IMR-90 (cell line): ENCODE measurements around the gene PSAPL1. TPM values are rescaled to one million over a fixed set of nuclear protein-coding genes. Genes with fewer than 3 reads are reported as not detected.

ENCODE experiments used
- ATAC-seq: fragments of 200-7000 bp; cut with Tn5 transposase; 2 replicates; pipeline ENCODE4 v1.9.1; 2020; ENCODE audit warnings: low read depth, mild to moderate bottlenecking, moderate library complexity
- BruUV-seq: library from RNA; stranded (reverse); fragments of 400-500 nt; replicated peaks from 2 replicates; lab custom pipeline; 2021; lab: Mats Ljungman, UMichigan
- CTCF ChIA-PET: fragments of 300-600 bp; formaldehyde crosslinking; extraction: SDS; loops from one replicate; lab custom pipeline; 2021; ENCODE audit warnings: antibody characterized with exemption; lab: Yijun Ruan, JAX
- POLR2A ChIA-PET: fragments of 300-600 bp; sonication (Branson Sonifier 250); formaldehyde crosslinking; loops from one replicate; lab custom pipeline; 2022; ENCODE audit warnings: antibody characterized with exemption; ENCODE audit not compliant: unreplicated experiment; lab: Charles Lee
- DNase-seq: peaks from one replicate; pipeline ENCODE4 v3.0.0; 2013
- H2AFZ ChIP-seq: replicated peaks from 2 replicates; pipeline ENCODE3; 2013; ENCODE audit warnings: low read length, mild to moderate bottlenecking; ENCODE audit not compliant: poor library complexity
- H2AK5ac ChIP-seq: 2 replicates; pipeline ENCODE4 v1.6.1; 2013; ENCODE audit warnings: low read depth, low read length, inconsistent platforms
- H2AK9ac ChIP-seq: replicated peaks from 2 replicates; pipeline ENCODE3; 2013; ENCODE audit warnings: mild to moderate bottlenecking, low read depth, low read length, moderate library complexity; ENCODE audit not compliant: poor library complexity
- H2BK120ac ChIP-seq: 2 replicates; pipeline ENCODE4 v1.6.1; 2013; ENCODE audit warnings: low read depth, low read length, inconsistent platforms
- H2BK15ac ChIP-seq: 3 replicates; pipeline ENCODE4 v1.6.1; 2013; ENCODE audit warnings: low read depth, low read length, inconsistent platforms
- H2BK20ac ChIP-seq: 2 replicates; pipeline ENCODE4 v1.6.1; 2013; ENCODE audit warnings: low read depth, mild to moderate bottlenecking, inconsistent platforms, low read length, moderate library complexity
- H2BK5ac ChIP-seq: 2 replicates; pipeline ENCODE4 v1.6.1; 2013; ENCODE audit warnings: mild to moderate bottlenecking, low read depth, low read length, inconsistent platforms; ENCODE audit not compliant: poor library complexity, severe bottlenecking
- H3K14ac ChIP-seq: replicated peaks from 2 replicates; pipeline ENCODE4 v1.6.1; 2013; ENCODE audit warnings: low read depth, low read length, inconsistent platforms
- H3K18ac ChIP-seq: 2 replicates; pipeline ENCODE4 v1.6.1; 2013; ENCODE audit warnings: low read depth, low read length, control low read depth
- H3K23ac ChIP-seq: 2 replicates; pipeline ENCODE4 v1.6.1; 2013; ENCODE audit warnings: low read depth, low read length, inconsistent platforms
- H3K27ac ChIP-seq: 2 replicates; pipeline ENCODE4 v1.5.1; 2013; ENCODE audit warnings: mild to moderate bottlenecking, control low read depth, low read length; ENCODE audit not compliant: insufficient read depth
- H3K27me3 ChIP-seq: 2 replicates; pipeline ENCODE4 v1.6.1; 2013; ENCODE audit warnings: low read length; ENCODE audit not compliant: control insufficient read depth, insufficient read depth
- H3K36me3 ChIP-seq: 2 replicates; pipeline ENCODE4 v1.6.1; 2013; ENCODE audit warnings: low read length, mixed read lengths; ENCODE audit not compliant: control insufficient read depth, insufficient read depth
- H3K4ac ChIP-seq: 2 replicates; pipeline ENCODE4 v1.6.1; 2013; ENCODE audit warnings: low read depth, low read length, inconsistent platforms
- H3K4me1 ChIP-seq: 2 replicates; pipeline ENCODE4 v1.6.1; 2013; ENCODE audit warnings: low read length, mixed read lengths; ENCODE audit not compliant: control insufficient read depth, insufficient read depth
- H3K4me2 ChIP-seq: 2 replicates; pipeline ENCODE4 v1.6.1; 2013; ENCODE audit warnings: low read depth, mild to moderate bottlenecking, control low read depth, low read length, moderate library complexity
- H3K4me3 ChIP-seq: 2 replicates; pipeline ENCODE4 v1.5.1; 2013; ENCODE audit warnings: low read depth, mild to moderate bottlenecking, control low read depth, low read length, moderate library complexity; ENCODE audit not compliant: insufficient read depth
- H3K56ac ChIP-seq: 2 replicates; pipeline ENCODE4 v1.6.1; 2013; ENCODE audit warnings: low read length, inconsistent platforms; ENCODE audit not compliant: insufficient read depth; ENCODE audit errors: extremely low read depth
- H3K79me1 ChIP-seq, 2 experiments: 2 replicates each; pipeline ENCODE4 v1.6.1; 2013; ENCODE audit warnings: low read length in 2 of 2, inconsistent platforms in 1 of 2, low read depth in 1 of 2
- H3K9ac ChIP-seq: 2 replicates; pipeline ENCODE4 v1.6.1; 2013; ENCODE audit warnings: low read depth, low read length, control low read depth
- H3K9me1 ChIP-seq: 2 replicates; pipeline ENCODE4 v1.6.1; 2013; ENCODE audit warnings: low read length, inconsistent platforms; ENCODE audit not compliant: insufficient read depth
- H3K9me3 ChIP-seq: 2 replicates; pipeline ENCODE4 v1.6.1; 2013; ENCODE audit warnings: low read length; ENCODE audit not compliant: control insufficient read depth, insufficient read depth
- H4K20me1 ChIP-seq: 2 replicates; pipeline ENCODE4 v1.6.1; 2013; ENCODE audit warnings: low read length, inconsistent platforms; ENCODE audit not compliant: insufficient read depth
- H4K5ac ChIP-seq: 2 replicates; pipeline ENCODE4 v1.6.1; 2013; ENCODE audit warnings: mild to moderate bottlenecking, low read depth, low read length, control low read depth
- H4K8ac ChIP-seq, 2 experiments: 2 replicates each; pipeline ENCODE4 v1.6.1; 2013; ENCODE audit warnings: low read depth in 2 of 2, low read length in 2 of 2, control low read depth in 1 of 2, inconsistent platforms in 1 of 2
- H4K91ac ChIP-seq: 2 replicates; pipeline ENCODE4 v1.6.1; 2013; ENCODE audit warnings: low read depth, low read length, inconsistent platforms; ENCODE audit not compliant: insufficient read depth
- BHLHE40 ChIP-seq: fragments of 150-350 bp; IDR thresholded peaks from 2 replicates; pipeline ENCODE4 v1.6.1; 2016; ENCODE audit warnings: mild to moderate bottlenecking, low read depth, low read length
- CEBPB ChIP-seq: IDR thresholded peaks from 2 replicates; pipeline ENCODE4 v1.6.1; 2012; ENCODE audit warnings: low read depth, low read length, improper control_type of control experiment
- MAZ ChIP-seq: IDR thresholded peaks from 2 replicates; pipeline ENCODE4 v1.6.1; 2012; ENCODE audit warnings: low read depth, mild to moderate bottlenecking, low read length, improper control_type of control experiment, moderate library complexity, borderline replicate concordance
- MXI1 ChIP-seq: IDR thresholded peaks from 2 replicates; pipeline ENCODE4 v1.6.1; 2012; ENCODE audit warnings: low read depth, mild to moderate bottlenecking, low read length, moderate library complexity, borderline replicate concordance
- NFE2L2 ChIP-seq: fragments of 150-350 bp; IDR thresholded peaks from 2 replicates; pipeline ENCODE4 v1.6.1; 2016; ENCODE audit warnings: low read depth, mild to moderate bottlenecking, low read length
- RAD21 ChIP-seq: IDR thresholded peaks from 2 replicates; pipeline ENCODE4 v1.6.1; 2012; ENCODE audit warnings: low read length, improper control_type of control experiment
- RCOR1 ChIP-seq: IDR thresholded peaks from 2 replicates; pipeline ENCODE4 v1.6.1; 2012; ENCODE audit warnings: mild to moderate bottlenecking, low read length, improper control_type of control experiment; ENCODE audit not compliant: insufficient replicate concordance
- RFX5 ChIP-seq: IDR thresholded peaks from 2 replicates; pipeline ENCODE4 v1.8.0; 2012; ENCODE audit warnings: low read depth, mild to moderate bottlenecking, low read length, moderate library complexity
- WGBS, 2 experiments: methylation state at CpG; one replicate each; pipeline versions ENCODE4 v1.1.5 to v1.1.7; 2013; ENCODE audit warnings: missing lambda C conversion rate in 2 of 2; ENCODE audit not compliant: insufficient read length in 1 of 2; ENCODE audit errors: extremely low coverage in 2 of 2; 5-methylcytosine and 5-hydroxymethylcytosine counted together
- dilution Hi-C: fragments of 300-500 bp; cut with HindIII; formaldehyde crosslinking; loops from one replicate; pipeline ENCODE4 v1.14.3; 2018; ENCODE audit warnings: low sequenced_read_pairs; ENCODE audit not compliant: unreplicated experiment
- in situ Hi-C: fragments of 300-500 bp; cut with MboI; formaldehyde crosslinking; loops from 3 replicates; pipeline ENCODE4 v1.14.3; 2019; ENCODE audit warnings: low sequenced_read_pairs, inconsistent platforms, mixed read lengths
- intact Hi-C: fragments of 100-400 bp; cut with micrococcal nuclease; formaldehyde crosslinking; loops from 2 replicates; pipeline ENCODE4 v1.10.0; 2022
- polyA plus RNA-seq, 3 experiments: library from polyadenylated mRNA; depleted of rRNA; stranded (reverse); fragments of >200 nt; gene quantifications; 2 replicates each; pipeline ENCODE4 v1.2.3, GENCODE V29; 2012; ENCODE audit warnings: low replicate concordance in 1 of 3
- total RNA-seq: library from RNA; depleted of rRNA; stranded (reverse); fragments of >200 nt; gene quantifications from 2 replicates; pipeline ENCODE4 v1.2.3, GENCODE V29; 2012

PSAPL1 gene
- total and polyA plus RNA-seq, 2 of the 4 experiments (the other 2 are of a cell fraction) = not detected

- Histone ChIP-seq H2BK120ac (no peak overlapping the region), H3K4me2 (no peak overlapping the region), H3K4me3 (no peak overlapping the region), H2AK9ac (no peak overlapping the region), H4K5ac (no peak overlapping the region), H3K27me3 (peaks cover 19% of the 10 kb centered on the region; the same call in 1 of the 2 replicates), H2AK5ac (no peak overlapping the region), H2AFZ (no peak overlapping the region), H3K9me3 (no peaks in the 10 kb centered on the region), H3K18ac (no peak overlapping the region), H3K4ac (no peak overlapping the region), H3K9me1 (no peaks in the 10 kb centered on the region), H3K9ac (no peak overlapping the region), H3K14ac (no peak overlapping the region), H3K4me1 (no peaks in the 10 kb centered on the region), H3K23ac (no peak overlapping the region), H3K36me3 (no peaks in the 10 kb centered on the region), H3K79me1 (no peaks in the 10 kb centered on the region), H3K56ac (no peak overlapping the region), H2BK20ac (no peak overlapping the region), H3K27ac (no peak overlapping the region), H4K91ac (no peak overlapping the region), H2BK15ac (no peak overlapping the region), H2BK5ac (no peak overlapping the region), H4K20me1 (no peaks in the 10 kb centered on the region), H4K8ac (no peak overlapping the region)
- ATAC-seq = no peak
- TF ChIP-seq CEBPB (no peak), RAD21 (no peak), NFE2L2 (no peak), MAZ (no peak), RFX5 (no peak), MXI1 (no peak), BHLHE40 (no peak), RCOR1 (no peak)
- 88% methylated on average over 3 of the region's 13 CpGs; no CpG with 5 or more reads in 1 of the 2 experiments for WGBS, 2 experiments
- in situ Hi-C loops = no loop called here
- intact Hi-C loops = no loop called here
- ChIA-PET CTCF (interaction anchor here (0.6 kb wide), 1 partner anchor 33 kb away, joined by 7 read pairs; no protein-coding TSS in a partner anchor), POLR2A (no interaction called here)
- no peak for DNase-seq
- no TSS peak for BruUV-seq
- dilution Hi-C loops = no loop called here
Measured at GRCh38 chr4:7425124-7425523, 9.6 kb downstream of the PSAPL1 start.
